SK-N-SH treated with all-trans-retinoic acid at 6 μM for 48 hours (cell line): ENCODE results near the gene TSC22D1.

ENCODE experiments used
- CSRNP3 ChIP-seq: fragments of 250-450 bp; sonication (Bioruptor Pico); IDR thresholded peaks from 2 replicates; pipeline ENCODE4 v1.5.1; 2021; ENCODE audit warnings: mild to moderate bottlenecking, moderate library complexity
- GLIS3 ChIP-seq: fragments of 250-450 bp; sonication (Bioruptor Pico); IDR thresholded peaks from 2 replicates; pipeline ENCODE4 v1.5.0; 2020; ENCODE audit warnings: mild to moderate bottlenecking, moderate library complexity
- PPARA ChIP-seq: fragments of 250-450 bp; sonication (Bioruptor Pico); IDR thresholded peaks from 2 replicates; pipeline ENCODE4 v1.5.0; 2020; ENCODE audit warnings: mild to moderate bottlenecking, borderline replicate concordance
- RARB ChIP-seq: fragments of 250-450 bp; sonication (Bioruptor Pico); IDR thresholded peaks from 2 replicates; pipeline ENCODE4 v1.8.0; 2021; ENCODE audit warnings: mild to moderate bottlenecking, moderate library complexity
- ZFP3 ChIP-seq: fragments of 250-450 bp; sonication (Bioruptor Pico); IDR thresholded peaks from 2 replicates; pipeline ENCODE4 v1.5.0; 2020; ENCODE audit warnings: mild to moderate bottlenecking, moderate library complexity
- ZFP30 ChIP-seq: fragments of 450-650 bp; formaldehyde crosslinking; IDR thresholded peaks from 2 replicates; pipeline ENCODE4 v1.5.0; 2022; ENCODE audit warnings: mild to moderate bottlenecking, moderate library complexity
- ZNF565 ChIP-seq: fragments of 450-650 bp; formaldehyde crosslinking; conservative IDR thresholded peaks from 2 replicates; pipeline ENCODE4 v1.5.0; 2020; ENCODE audit warnings: low read depth, mild to moderate bottlenecking, moderate library complexity
- ZNF8 ChIP-seq: fragments of 450-650 bp; formaldehyde crosslinking; IDR thresholded peaks from 2 replicates; pipeline ENCODE4 v1.5.0; 2020; ENCODE audit warnings: mild to moderate bottlenecking, moderate library complexity
- TF ChIP-seq, protein P1 (sequence below): fragments of 250-450 bp; sonication (Bioruptor Pico); IDR thresholded peaks from 2 replicates; pipeline ENCODE4 v1.5.1; 2020; ENCODE audit warnings: low read depth, mild to moderate bottlenecking, moderate library complexity
- TF ChIP-seq, protein P2 (sequence below): fragments of 250-450 bp; sonication (Bioruptor Pico); IDR thresholded peaks from 2 replicates; pipeline ENCODE4 v1.5.0; 2020; ENCODE audit warnings: mild to moderate bottlenecking, moderate library complexity
- TF ChIP-seq, protein P3 (sequence below): fragments of 250-450 bp; sonication (Bioruptor Pico); IDR thresholded peaks from 2 replicates; pipeline ENCODE4 v1.8.0; 2020; ENCODE audit warnings: mild to moderate bottlenecking, moderate library complexity, borderline replicate concordance

DNA sequence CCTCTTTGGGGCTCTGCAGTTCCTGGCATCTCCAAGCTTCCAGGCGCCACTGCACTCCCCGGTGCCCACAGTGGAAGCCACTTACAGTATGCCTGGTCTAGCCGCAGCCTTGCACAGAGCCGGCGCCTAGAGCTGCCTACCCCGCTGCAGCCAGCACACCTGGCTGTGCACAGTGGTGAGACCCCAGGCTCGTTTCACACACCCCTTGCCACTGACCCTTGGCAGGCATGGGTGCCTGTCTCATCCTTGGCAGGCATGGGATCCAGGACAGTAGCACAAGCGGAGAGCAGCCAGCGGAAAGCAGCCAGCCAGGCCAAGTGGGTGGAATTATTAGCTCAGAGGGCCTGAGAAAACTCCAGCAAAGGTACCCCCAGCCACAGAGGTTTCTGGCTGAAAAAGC lies 116.5 kb downstream of the TSC22D1 start:
- TF ChIP-seq, protein P1, sequence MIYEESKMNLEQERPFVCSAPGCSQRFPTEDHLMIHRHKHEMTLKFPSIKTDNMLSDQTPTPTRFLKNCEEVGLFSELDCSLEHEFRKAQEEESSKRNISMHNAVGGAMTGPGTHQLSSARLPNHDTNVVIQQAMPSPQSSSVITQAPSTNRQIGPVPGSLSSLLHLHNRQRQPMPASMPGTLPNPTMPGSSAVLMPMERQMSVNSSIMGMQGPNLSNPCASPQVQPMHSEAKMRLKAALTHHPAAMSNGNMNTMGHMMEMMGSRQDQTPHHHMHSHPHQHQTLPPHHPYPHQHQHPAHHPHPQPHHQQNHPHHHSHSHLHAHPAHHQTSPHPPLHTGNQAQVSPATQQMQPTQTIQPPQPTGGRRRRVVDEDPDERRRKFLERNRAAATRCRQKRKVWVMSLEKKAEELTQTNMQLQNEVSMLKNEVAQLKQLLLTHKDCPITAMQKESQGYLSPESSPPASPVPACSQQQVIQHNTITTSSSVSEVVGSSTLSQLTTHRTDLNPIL (CRISPR knock-in tag) = no peak
- no peak for TF ChIP-seq ZFP30 (CRISPR knock-in tag)
- no peak for TF ChIP-seq ZFP3 (CRISPR knock-in tag)
- no peak for TF ChIP-seq RARB (CRISPR knock-in tag)
- no peak for TF ChIP-seq CSRNP3 (CRISPR knock-in tag)
- no peak for TF ChIP-seq GLIS3 (CRISPR knock-in tag)
- no peak for TF ChIP-seq ZNF565 (CRISPR knock-in tag)
- no peak for TF ChIP-seq PPARA
- TF ChIP-seq, protein P2, sequence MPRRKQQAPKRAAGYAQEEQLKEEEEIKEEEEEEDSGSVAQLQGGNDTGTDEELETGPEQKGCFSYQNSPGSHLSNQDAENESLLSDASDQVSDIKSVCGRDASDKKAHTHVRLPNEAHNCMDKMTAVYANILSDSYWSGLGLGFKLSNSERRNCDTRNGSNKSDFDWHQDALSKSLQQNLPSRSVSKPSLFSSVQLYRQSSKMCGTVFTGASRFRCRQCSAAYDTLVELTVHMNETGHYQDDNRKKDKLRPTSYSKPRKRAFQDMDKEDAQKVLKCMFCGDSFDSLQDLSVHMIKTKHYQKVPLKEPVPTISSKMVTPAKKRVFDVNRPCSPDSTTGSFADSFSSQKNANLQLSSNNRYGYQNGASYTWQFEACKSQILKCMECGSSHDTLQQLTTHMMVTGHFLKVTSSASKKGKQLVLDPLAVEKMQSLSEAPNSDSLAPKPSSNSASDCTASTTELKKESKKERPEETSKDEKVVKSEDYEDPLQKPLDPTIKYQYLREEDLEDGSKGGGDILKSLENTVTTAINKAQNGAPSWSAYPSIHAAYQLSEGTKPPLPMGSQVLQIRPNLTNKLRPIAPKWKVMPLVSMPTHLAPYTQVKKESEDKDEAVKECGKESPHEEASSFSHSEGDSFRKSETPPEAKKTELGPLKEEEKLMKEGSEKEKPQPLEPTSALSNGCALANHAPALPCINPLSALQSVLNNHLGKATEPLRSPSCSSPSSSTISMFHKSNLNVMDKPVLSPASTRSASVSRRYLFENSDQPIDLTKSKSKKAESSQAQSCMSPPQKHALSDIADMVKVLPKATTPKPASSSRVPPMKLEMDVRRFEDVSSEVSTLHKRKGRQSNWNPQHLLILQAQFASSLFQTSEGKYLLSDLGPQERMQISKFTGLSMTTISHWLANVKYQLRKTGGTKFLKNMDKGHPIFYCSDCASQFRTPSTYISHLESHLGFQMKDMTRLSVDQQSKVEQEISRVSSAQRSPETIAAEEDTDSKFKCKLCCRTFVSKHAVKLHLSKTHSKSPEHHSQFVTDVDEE = no peak
- TF ChIP-seq, protein P3, sequence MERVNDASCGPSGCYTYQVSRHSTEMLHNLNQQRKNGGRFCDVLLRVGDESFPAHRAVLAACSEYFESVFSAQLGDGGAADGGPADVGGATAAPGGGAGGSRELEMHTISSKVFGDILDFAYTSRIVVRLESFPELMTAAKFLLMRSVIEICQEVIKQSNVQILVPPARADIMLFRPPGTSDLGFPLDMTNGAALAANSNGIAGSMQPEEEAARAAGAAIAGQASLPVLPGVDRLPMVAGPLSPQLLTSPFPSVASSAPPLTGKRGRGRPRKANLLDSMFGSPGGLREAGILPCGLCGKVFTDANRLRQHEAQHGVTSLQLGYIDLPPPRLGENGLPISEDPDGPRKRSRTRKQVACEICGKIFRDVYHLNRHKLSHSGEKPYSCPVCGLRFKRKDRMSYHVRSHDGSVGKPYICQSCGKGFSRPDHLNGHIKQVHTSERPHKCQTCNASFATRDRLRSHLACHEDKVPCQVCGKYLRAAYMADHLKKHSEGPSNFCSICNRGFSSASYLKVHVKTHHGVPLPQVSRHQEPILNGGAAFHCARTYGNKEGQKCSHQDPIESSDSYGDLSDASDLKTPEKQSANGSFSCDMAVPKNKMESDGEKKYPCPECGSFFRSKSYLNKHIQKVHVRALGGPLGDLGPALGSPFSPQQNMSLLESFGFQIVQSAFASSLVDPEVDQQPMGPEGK (CRISPR knock-in tag) = no peak
- TF ChIP-seq ZNF8 (CRISPR knock-in tag) = no peak
